K562 (cell line): Measurements from ENCODE around the gene WDR88.

ENCODE experiments used
- E2F6 ChIP-seq, 2 experiments: IDR thresholded peaks; 2 replicates each; pipeline ENCODE4 v1.6.1; 2011; ENCODE audit warnings: borderline replicate concordance in 1 of 2, control low read depth in 1 of 2, low read depth in 1 of 2, low read length in 1 of 2, mild to moderate bottlenecking in 1 of 2, mixed read lengths in 1 of 2, moderate library complexity in 1 of 2; ENCODE audit not compliant: insufficient read depth in 1 of 2, insufficient read length in 1 of 2, poor library complexity in 1 of 2, severe bottlenecking in 1 of 2; ENCODE audit errors: extremely low read depth in 1 of 2
- KLF13 ChIP-seq: fragments of 450-650 bp; IDR thresholded peaks from 2 replicates; pipeline ENCODE4 v1.6.1; 2016; ENCODE audit warnings: missing genetic modification characterization, low read depth, mild to moderate bottlenecking, missing compliant biosample characterization, moderate library complexity, borderline replicate concordance
- POLR2AphosphoS5 ChIP-seq: IDR thresholded peaks from 2 replicates; pipeline ENCODE4 v1.6.1; 2011; ENCODE audit warnings: mild to moderate bottlenecking, low read depth, low read length, moderate library complexity; ENCODE audit not compliant: control insufficient read depth, insufficient read depth
- RCOR1 ChIP-seq, 2 experiments: IDR thresholded peaks; 2 replicates each; pipeline ENCODE4 v1.6.1; 2012; ENCODE audit warnings: low read depth in 2 of 2, low read length in 2 of 2, borderline replicate concordance in 1 of 2, improper control_type of control experiment in 1 of 2
- SMAD1 ChIP-seq: fragments of 150-350 bp; IDR thresholded peaks from 2 replicates; pipeline ENCODE4 v1.6.1; 2014; ENCODE audit warnings: low read length, low read depth; ENCODE audit not compliant: partially characterized antibody
- ZNF395 ChIP-seq: fragments of 200-800 bp; sonication (Bioruptor generic); IDR thresholded peaks from 2 replicates; pipeline ENCODE4 v1.6.1; 2017; ENCODE audit warnings: missing genetic modification characterization, missing compliant biosample characterization
- ZNF707 ChIP-seq: fragments of 250-450 bp; sonication (Bioruptor Pico); conservative IDR thresholded peaks from 2 replicates; pipeline ENCODE4 v1.8.0; 2022; ENCODE audit warnings: inconsistent platforms, mild to moderate bottlenecking, moderate library complexity

GRCh38 chr19:33201886-33202545, 70.1 kb downstream of the WDR88 start:
- no peak for TF ChIP-seq ZNF395
- TF ChIP-seq RCOR1 (IDR thresholded peaks at IDR 0.05; ENCODE audit: borderline replicate concordance in 1 of 2, low read depth in 2 of 2, low read length in 2 of 2): no peak
- no peak for TF ChIP-seq SMAD1
- TF ChIP-seq E2F6 (IDR thresholded peaks at IDR 0.05; ENCODE audit: borderline replicate concordance in 1 of 2, extremely low read depth in 1 of 2, insufficient read depth in 1 of 2, insufficient read length in 1 of 2, low read depth in 1 of 2, low read length in 1 of 2, poor library complexity in 1 of 2, severe bottlenecking in 1 of 2): no peak
- TF ChIP-seq KLF13 (tag): no peak
- TF ChIP-seq ZNF707 (CRISPR knock-in tag): no peak
- TF ChIP-seq POLR2AphosphoS5: no peak
